ENCODE results near the gene ATP13A2.
A peak's percentile ranks its signal among the peaks of the same experiment; 100 is the strongest.

The ATP13A2 gene

DNA sequence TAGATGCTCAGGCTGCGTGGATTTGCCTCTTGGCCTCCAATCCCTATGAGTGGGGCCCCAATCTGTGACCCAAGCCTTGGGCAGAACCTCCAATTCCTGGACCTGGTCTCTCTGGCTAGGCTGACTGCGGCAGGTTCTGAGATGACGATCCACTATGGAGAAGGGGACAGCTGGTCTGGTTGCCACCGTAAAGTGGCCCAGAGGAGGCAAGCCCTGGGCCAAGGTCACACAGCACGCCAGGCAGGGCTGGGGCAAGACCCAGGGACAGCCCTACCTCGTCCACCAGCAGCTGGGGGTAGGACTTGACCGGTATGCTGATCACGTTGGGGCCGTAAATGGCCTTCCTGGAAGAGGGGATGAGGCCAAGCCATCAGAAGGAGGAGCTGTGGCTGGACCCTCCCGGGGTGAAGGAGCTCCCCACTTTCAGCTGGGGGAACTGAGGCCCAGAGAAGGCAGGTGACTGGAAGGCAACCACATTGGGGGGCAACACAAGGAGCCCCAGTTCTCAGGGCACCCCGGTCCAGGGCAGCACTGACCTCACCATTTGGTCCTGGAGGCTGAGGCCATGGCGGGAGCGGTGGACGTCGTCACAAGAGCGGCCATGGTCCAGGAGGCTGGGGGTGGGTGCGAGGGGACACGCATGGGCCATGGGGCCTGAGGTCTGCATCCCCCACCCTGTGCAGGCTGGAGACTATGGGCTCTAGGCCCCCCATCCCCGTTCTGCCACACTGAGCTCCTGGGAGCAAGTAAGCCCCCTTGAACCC, 9.8 kb downstream of the ATP13A2 start:
- DNase-seq (ENCODE audit: low spot score) = no peak

DNA sequence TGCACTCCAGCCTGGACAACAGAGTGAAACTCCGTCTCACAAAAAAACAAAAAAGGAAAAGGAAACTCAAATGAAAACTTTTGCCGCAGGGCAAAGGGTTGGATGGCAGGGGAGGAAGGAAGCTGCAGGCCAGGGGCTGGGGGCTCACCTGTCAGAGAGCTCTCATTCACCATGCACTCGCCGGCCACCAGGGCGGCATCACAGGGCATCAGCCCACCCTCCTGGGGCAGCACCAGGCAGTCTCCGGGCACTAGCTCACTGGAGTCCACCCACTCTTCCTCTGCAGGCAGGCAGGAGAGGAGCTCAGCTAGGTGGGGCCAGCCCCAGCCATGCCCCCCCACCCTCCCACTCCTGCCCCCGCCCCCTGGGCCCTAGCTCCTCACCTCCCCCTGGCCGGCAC, 11.9 kb downstream of the ATP13A2 start:
- DNase-seq (ENCODE audit: low spot score) = no peak

DNA sequence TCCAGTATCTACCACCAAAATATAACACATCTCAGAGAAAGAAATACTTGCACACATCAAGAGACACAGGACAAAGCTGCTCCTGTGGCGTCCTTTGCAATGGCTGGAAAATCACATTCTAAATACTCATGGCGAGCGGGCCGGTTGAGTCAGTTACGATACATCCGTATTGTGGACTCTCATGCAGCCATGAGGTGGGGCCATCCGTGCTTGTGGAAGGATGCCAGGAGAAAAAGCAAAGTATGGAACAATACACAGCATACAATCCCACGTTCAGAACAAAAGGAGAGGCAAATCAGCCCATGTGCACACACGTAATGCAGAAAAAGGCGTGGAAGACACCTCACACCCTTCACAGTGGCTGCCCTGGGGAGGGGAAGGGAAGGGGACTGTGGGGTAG, 13.1 kb downstream of the ATP13A2 start:
- DNase-seq (ENCODE audit: low spot score) = no peak

DNA sequence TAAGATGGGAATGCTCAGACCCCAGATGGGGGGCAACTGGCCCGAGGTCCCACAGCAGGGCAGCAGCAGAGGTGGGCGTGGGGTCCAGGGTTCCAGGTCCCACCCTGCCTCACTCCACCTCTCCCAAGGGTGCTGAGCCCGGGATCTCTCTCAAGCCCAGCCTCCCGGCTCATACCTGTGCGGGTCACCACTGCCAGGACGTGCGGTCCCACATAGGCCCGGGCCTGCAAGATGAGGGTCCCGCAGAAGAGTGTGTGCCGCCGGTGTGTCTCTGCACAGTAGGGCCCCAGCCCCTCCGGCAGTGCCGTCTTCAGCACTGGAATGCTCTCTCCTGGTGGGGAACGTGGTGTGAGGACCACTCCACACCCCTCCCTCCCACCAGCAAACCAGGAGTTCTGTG, 14.9 kb downstream of the ATP13A2 start:
- no peak for DNase-seq (ENCODE audit: low spot score)

DNA sequence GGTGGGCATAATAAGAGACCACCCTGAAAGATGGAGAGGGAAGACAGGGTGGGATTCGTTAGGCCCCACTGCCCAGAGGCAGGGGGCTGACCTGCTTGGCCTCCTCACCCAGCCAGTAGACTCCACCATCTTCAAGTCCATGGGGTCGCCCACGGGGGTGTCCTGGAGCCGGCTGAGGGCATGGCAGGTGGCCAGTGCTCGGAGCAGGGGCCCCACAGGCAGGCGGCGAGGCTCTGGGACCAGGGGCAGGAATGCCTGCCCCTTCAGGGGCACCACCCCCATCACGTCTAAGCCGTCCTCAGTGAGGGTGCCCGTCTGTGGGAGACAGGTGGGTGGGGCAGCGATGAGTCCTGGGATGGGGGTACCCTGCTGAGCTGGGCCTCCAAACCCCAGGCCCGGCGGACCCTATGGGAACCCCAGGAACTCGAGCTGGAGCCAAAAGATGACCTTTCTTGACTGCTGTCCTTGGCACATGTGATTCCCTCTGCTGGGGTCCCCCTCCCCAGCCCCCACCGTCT, 18.1 kb downstream of the ATP13A2 start:
- no peak for DNase-seq (ENCODE audit: low spot score)

DNA sequence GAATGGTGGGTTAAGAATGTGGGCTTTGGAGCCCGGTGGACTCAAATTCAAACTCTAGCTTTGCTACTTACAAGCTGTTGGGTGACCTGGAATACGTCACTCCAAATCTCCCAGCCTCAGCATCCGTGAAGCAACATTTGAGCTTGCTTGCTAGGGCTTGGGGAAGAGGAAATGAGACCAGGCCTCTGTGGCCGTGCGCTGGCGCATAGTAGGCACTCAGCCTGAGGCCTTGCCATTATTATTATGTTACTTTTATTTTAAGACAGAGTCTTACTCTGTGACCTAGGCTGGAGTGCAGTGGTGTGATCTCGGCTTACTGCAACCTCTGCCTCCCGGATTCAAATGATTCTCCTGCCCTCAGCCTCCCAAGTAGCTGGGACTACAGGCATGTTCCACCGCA, 19.1 kb downstream of the ATP13A2 start:
- no peak for DNase-seq (ENCODE audit: low spot score)

DNA sequence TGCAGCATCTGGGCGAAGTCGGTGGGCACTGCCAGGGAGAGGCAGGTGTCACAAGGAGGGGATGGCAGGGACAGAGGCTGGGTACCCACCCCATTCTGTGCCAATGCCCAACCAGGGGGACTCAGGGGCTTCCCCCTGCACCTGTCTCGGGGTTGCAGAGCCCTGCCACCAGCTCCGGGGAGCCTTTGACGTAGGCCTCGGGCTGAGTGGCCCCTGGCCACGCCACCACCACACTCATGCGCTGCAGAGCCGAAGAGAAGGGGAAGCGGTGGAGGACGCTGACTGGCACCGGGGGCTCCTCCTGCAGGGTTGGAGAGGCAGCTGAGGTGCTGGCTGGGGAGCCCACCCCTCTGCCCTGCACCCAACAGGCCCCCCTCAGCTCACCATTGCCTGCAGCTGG, 19.6 kb downstream of the ATP13A2 start:
- DNase-seq (ENCODE audit: low spot score) = no peak

DNA sequence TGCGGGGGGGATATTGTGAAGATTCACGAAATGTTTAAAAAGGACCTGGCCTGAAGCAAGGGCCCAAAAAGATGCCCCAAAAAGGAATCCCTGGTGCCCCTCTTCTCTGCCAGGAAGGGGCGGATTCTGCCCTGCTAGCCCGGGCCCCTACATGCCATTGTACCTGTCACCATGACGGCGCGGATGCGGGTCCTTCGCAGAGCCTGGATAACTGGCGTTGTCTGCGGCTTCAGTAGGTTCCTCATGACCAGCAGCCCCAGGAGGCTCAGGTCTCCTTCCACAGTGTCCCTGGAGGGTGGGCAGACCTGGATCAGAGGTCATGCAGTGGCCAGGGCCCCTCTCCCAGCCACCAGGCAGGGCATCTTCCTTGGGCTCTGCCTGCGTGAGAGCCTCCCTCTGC, 20.2 kb downstream of the ATP13A2 start:
- DNase-seq (ENCODE audit: low spot score) = no peak

DNA sequence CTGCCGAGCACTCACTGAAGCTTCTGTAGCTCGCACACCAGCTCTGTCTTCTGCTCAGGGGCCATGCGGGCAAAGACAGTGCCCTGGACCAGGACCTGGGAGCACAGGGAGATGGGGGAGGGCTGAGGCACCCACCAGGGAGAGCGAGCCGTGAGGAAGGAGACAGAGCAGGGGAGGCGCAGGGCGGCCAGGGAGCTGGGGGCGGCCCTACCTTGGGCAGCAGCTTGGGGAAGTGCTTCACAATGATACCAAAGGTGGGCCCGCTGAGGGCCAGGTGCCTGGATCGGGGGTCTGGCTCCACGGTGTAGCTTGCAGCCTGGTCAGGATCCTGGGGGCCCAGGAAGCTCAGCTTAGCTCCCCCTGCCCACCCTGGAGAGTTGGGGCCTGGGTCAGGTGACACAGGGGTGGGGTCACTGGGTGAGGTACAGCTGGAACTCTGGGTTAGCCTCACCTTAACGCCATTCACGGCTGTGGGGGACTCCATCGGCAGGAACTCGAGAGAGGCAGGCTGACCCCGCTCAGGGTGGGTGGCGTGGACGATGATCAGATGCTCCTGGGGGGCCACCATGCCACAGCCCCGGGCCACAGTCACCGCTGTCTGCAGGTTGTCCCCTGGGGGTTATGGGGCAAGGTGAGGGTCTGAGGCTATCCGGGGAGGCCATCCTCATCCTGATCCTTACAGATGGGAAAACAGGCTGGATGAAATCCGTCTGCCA, 21.9 kb downstream of the ATP13A2 start:
- no peak for DNase-seq (ENCODE audit: low spot score)

DNA sequence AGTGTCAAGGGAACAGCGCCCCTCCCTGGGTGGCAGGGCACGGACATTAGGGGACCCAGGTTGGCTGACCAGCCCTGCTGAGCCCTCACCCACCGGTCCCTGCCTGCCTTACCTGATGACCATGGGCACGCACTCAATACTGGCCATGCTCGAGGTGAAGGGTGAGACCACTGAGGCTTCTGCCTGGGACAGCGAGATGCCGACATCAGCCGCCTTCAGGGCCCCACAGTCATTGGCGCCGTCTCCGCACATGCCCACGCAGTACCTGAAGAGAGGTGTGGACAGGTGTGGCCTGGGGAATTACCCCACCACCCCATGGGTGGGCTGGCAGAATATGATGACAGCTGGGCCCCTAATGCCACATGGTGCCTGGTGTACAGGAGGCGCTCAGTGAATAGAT, 23.5 kb downstream of the ATP13A2 start:
- no peak for DNase-seq (ENCODE audit: low spot score)

DNA sequence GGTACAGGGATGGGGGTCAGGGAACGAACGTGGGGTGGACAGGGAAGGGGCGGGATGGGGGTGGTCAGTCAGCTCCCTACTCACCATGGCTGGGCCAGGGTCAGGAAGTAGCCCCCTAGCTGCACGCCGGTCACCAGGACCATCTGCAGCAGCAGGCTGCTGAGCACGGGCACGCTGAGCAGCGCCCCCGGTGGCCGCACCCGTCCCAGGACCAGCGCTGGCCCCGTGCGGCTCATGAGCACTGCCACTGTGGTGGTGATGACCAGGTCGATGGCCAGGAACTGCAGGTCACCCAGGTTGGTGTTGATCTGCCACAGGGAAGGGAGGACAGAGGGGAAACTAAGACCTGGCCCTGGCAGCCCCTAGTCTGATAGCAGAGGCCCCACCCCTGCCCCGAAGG, 24.8 kb downstream of the ATP13A2 start:
- peak; percentile 49 for DNase-seq (ENCODE audit: low spot score)

DNA sequence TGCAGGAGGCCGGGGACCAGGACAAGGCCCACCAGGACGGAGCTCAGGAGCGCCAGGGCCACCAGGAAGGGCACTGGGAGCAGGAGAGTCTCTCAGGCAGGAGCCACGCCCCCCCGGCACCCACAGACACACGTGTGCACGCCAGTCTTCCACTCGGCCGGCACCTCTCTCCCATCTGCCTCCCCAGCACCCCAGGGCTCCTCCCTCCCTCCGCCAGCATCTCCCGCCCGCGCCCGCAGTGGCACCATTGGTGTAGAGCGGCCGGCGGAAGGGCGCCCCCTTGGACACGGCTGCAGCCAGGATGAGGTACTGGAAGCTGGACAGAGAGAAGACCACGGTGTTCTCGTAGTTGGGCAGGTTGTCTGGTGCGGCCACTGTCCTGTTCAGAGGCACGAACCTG, 25.2 kb downstream of the ATP13A2 start:
- no peak for DNase-seq (ENCODE audit: low spot score)

DNA sequence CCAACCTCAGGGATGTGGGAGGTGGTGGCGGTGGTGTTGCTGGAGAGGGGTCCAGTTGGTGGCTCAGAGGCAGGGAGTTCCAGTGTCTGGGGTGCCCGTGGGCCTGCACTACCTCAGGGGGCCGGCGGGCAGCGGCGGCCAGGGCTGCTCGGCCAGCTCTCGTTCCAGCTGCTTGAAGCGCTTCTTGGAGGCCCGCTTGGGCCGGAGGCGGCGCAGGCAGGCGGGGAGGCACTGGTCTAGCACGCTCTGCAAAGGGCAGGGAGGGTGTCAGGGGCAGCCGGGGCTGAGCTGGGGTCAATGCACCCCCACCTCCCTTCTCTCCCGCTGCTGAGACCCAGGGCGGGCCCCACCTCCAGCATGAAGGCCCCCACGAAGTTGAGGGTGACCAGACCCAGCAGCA, 25.6 kb downstream of the ATP13A2 start:
- DNase-seq (ENCODE audit: low spot score) = no peak

DNA sequence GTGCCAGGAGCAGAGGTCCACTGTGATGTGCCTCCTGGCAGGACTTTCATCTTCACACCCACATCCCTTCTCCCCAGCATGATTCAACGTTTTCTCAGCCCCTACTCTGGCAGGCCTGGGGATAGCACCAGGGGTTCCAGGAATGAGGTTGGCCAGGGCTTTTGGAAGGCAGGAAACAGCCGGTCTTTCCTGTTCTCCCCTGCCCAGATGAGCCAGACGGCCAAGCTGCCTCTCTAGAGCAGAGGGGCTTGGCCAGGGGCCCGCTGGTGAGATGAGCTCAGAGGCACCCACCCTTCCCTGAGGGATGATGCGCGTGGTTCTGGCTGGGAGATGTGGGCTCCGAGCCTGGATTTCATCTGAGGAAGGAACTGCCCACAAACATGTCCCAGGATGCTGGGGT, 27.0 kb downstream of the ATP13A2 start:
- DNase-seq (ENCODE audit: low spot score) = peak; percentile 85

DNA sequence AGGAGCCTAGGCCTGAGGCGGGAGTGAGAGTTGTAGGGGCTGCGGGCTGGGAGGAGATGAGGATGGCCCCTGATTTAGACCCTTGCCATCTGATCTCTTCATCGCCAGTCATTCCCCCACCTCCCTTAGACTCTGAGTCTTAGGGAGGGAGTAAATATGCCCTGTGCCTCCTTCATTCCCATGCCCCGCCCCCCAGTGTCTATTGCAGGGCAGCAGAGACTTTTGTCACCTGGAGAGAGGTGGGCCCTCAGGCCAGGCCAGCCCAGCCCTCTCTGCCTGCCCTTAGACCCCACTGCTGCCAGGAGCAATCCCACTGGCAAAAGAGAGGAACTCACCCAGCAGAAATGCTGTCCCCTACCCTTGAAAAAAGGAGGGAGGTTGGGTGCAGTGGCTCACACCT, 28.1 kb downstream of the ATP13A2 start:
- no peak for DNase-seq (ENCODE audit: low spot score)

DNA sequence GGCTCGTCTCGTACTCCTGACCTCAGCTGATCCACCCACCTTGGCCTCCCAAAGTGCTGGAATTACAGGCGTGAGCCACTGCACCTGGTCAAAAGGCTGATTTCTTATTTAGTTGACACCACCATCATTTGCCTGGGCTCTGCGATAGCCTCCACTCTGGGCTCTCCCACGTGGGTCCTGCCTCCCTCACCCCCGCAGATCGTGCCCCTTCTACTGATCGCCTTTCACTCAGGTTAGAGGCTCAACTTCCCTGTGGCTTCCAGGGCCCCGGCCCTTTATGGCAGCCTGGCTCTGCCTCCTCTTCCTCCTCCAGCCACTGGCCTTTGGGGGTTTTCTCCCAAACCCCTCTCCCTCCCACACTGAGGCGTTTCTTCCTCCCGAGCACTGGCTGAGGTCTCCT, 28.8 kb downstream of the ATP13A2 start:
- no peak for DNase-seq (ENCODE audit: low spot score)

DNA sequence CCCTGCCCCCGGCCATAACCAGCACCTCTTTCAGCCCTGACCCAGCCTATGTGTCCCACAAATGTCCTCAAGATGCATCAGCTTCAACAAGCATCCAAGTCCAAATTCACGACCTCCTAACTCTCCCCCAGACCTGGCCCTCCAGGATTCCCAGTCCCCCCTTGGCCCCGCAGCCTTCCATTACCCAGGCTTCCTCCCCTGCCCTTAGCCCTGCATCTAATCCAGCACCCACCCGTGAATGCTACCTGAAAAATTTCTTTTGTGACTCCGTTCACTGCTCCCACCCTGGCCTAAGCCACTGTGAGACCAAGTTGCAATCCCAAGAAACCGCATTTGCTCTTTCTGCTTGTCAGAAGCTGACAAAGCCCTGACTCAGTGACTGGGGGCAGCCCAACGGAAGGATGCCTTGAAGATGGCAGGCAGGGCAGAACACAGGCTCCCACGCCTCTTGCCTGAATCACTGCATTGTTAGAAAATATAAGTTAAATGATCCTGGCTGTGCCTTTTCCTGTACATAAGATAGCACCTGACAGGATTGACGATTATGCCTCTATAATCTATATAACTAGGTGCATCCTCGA, 30.4 kb downstream of the ATP13A2 start:
- peak; percentile 83 for DNase-seq (ENCODE audit: low spot score)

DNA sequence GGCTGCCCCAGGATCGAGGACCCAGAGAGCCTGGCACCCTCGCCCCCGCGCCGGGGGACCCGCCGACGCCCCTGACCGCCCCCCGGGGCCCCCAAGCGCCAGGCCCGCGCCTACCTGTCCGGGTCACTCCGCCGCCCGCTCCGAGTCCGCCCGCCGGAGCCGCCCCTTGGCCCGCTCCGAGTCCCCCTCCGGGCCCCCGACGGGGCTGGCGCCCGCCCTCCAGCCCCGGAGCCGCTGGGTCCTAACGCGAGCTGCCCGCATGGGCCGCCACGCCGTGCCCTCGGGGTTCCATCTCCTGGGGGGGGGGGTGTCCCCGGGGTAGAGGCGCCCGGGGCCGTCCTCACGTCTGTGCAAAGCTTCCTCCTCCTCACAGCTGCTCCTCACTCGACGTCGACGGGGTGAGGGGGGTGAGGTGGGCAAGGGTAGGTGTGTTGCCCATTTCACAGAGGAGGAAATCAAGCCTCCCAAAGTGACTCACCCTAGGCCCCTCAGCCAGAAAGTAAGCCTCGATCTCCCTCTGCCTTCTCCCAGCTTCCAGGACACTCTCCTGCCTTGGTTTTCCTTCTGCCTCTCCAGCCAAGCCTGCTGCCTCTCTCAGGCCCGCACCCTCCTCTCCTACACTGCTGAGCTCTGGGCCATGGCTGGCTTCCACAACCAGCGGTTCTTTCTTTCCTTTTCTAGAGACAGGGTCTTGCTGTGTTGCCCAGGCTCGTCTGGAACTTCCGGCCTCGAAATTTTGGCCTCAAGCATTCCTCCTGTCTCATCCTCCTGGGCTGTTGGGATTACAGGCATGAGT, 31.1 kb downstream of the ATP13A2 start, which contains the start of gene MFAP2:
Gene MFAP2 (minus strand): TSS at position 148 of the 796 bp plus-strand sequence. CDS start 2,347 bp downstream, outside the sequence.
- peak; percentile 80 for DNase-seq (ENCODE audit: low spot score)

DNA sequence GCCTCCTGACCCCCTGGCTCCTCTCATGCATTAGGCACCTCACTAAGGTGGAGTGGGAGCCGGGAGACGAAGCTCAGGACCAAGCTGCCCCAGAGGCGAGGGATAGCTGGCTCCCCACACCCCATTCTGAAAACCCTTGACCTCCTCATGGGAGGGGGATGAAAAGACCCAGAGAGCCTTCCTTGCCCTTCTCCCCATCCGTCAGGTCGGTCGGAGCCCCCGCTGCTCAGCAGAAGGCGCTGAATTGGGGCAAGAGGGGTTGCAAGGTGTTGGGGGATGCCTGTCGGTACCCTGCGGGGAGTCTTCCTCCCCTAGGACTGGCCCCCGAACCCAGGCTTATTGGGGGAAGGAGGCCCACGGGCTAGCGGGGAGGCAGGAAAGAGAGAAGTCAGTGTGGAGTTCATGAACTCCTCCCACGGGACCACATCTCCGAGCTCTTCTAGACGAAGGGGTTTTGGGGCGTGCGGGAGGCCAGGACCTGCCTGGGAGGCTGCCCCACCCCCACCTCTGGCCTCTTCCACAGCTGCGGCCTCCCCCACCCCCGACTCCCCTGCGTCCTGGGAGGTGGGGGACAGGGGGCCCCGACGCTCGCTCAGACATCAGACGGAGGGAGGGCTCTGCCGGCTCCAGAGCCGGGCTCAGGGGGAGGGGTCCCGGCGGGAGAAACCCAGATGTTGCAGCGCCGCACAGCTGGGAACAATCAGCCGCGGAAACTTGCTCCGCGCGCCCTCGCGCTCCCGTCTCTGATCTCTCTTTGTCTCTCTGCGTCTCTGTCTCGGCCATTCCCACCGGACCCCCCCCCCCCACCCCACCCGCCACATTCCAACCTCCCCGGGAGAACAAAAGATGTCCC, 32.0 kb downstream of the ATP13A2 start:
- peak; percentile 57 for DNase-seq (ENCODE audit: low spot score)

DNA sequence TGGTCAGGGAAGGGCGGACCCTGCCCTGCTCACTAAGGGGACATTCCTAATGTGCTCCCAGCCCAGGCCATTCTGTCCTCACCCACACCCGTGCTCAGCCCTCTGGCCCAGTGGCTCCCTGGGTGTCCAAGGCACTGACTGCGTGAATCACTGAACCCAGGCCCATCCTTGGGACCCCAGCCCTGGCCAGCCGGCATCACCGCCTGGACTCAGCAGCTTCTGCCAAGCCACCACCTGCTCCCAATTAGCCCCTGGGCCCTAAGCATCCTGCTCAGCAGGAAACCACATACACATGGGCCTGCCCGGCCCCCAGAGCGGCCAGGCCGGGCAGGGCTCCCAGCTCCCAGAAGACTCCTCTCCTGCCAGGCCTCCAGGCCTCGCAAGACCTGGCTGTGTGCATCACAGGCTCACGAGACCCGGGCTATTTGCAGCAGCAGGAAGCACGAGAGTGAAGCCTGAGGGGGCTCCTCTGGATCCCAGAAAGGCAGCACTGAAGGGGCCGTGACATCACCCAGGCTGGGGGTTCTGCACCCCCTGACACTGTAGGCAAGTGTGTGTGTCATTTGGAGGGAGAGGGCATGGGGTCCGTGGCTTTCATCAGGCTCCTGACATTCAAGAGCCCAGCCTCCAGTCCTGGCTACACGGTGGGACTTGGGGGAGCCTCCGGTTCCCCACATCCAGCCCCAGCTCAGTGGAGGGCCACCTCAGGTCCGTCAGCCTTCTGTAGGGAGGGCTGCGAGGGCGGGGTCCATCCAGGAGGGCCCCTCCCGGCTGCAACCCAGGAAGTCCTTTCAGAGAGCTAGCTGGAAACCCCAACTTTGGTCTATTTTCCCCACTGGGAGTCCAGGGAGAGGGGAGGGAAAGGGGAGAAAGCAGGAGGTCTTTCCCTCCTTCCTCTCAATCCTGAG, 32.9 kb downstream of the ATP13A2 start:
- peak; percentile 96 for DNase-seq (ENCODE audit: low spot score)
